ENCODE measurements around the gene RSAD1. TPM values are rescaled to one million over a fixed set of nuclear protein-coding genes. Genes with fewer than 3 reads are reported as not detected.

RSAD1 gene
- total RNA-seq, 1 donor from 2014 or later = 37.5 TPM

- peaks cover 4% of the 10 kb centered on the region for H3K36me3 Mint-ChIP-seq (ENCODE audit: unreplicated experiment)
- H3K9me3 Mint-ChIP-seq (ENCODE audit: unreplicated experiment) = no peaks in the 10 kb centered on the region
- no peak for DNase-seq (ENCODE audit: extremely low spot score, unreplicated experiment)
- H3K27me3 Mint-ChIP-seq (ENCODE audit: unreplicated experiment) = no peaks in the 10 kb centered on the region
- peak overlapping the region; percentile 72 for H3K4me3 Mint-ChIP-seq (ENCODE audit: unreplicated experiment)
- TF ChIP-seq CTCF (IDR thresholded peaks at IDR 0.05) = no peak
- peak overlapping the region; percentile 91 for H3K27ac Mint-ChIP-seq (ENCODE audit: unreplicated experiment)
- H3K4me1 Mint-ChIP-seq (ENCODE audit: unreplicated experiment) = peaks cover 19% of the 10 kb centered on the region
Measured at GRCh38 chr17:50477976-50478375, 684 bp upstream of the RSAD1 start.

GRCh38 chr17:50479522-50480141 lies 972 bp downstream of the RSAD1 start:
- TF ChIP-seq CTCF (IDR thresholded peaks at IDR 0.05) = peak; percentile 53
- Mint-ChIP-seq H3K36me3 (ENCODE audit: unreplicated experiment) (peaks cover 13% of the 10 kb centered on the region), H3K27me3 (ENCODE audit: unreplicated experiment) (no peaks in the 10 kb centered on the region), H3K4me3 (ENCODE audit: unreplicated experiment) (peak overlapping the region; percentile 82), H3K27ac (ENCODE audit: unreplicated experiment) (peak overlapping the region; percentile 79), H3K4me1 (ENCODE audit: unreplicated experiment) (peaks cover 19% of the 10 kb centered on the region), H3K9me3 (ENCODE audit: unreplicated experiment) (no peaks in the 10 kb centered on the region)
- peak; percentile 90 for DNase-seq (ENCODE audit: extremely low spot score, unreplicated experiment)

GRCh38 chr17:50480142-50480764 lies 1.6 kb downstream of the RSAD1 start:
- Mint-ChIP-seq H3K4me3 (ENCODE audit: unreplicated experiment) (peak overlapping the region; percentile 82), H3K4me1 (ENCODE audit: unreplicated experiment) (peaks cover 19% of the 10 kb centered on the region), H3K27ac (ENCODE audit: unreplicated experiment) (no peak overlapping the region), H3K27me3 (ENCODE audit: unreplicated experiment) (no peaks in the 10 kb centered on the region), H3K36me3 (ENCODE audit: unreplicated experiment) (peaks cover 18% of the 10 kb centered on the region), H3K9me3 (ENCODE audit: unreplicated experiment) (no peaks in the 10 kb centered on the region)
- no peak for TF ChIP-seq CTCF (IDR thresholded peaks at IDR 0.05)
- no peak for DNase-seq (ENCODE audit: extremely low spot score, unreplicated experiment)

GRCh38 chr17:50480854-50481490 lies 2.3 kb downstream of the RSAD1 start:
- Mint-ChIP-seq H3K27me3 (ENCODE audit: unreplicated experiment) (no peaks in the 10 kb centered on the region), H3K4me1 (ENCODE audit: unreplicated experiment) (peaks cover 19% of the 10 kb centered on the region), H3K36me3 (ENCODE audit: unreplicated experiment) (peaks cover 24% of the 10 kb centered on the region), H3K4me3 (ENCODE audit: unreplicated experiment) (no peak overlapping the region), H3K9me3 (ENCODE audit: unreplicated experiment) (no peaks in the 10 kb centered on the region), H3K27ac (ENCODE audit: unreplicated experiment) (no peak overlapping the region)
- DNase-seq (ENCODE audit: extremely low spot score, unreplicated experiment) = no peak
- no peak for TF ChIP-seq CTCF (IDR thresholded peaks at IDR 0.05)

GRCh38 chr17:50481648-50482047 lies 3.0 kb downstream of the RSAD1 start:
- peaks cover 19% of the 10 kb centered on the region for H3K4me1 Mint-ChIP-seq (ENCODE audit: unreplicated experiment)
- no peaks in the 10 kb centered on the region for H3K9me3 Mint-ChIP-seq (ENCODE audit: unreplicated experiment)
- H3K27ac Mint-ChIP-seq (ENCODE audit: unreplicated experiment) = no peak overlapping the region
- no peak overlapping the region for H3K4me3 Mint-ChIP-seq (ENCODE audit: unreplicated experiment)
- no peaks in the 10 kb centered on the region for H3K27me3 Mint-ChIP-seq (ENCODE audit: unreplicated experiment)
- DNase-seq (ENCODE audit: extremely low spot score, unreplicated experiment) = no peak
- no peak for TF ChIP-seq CTCF (IDR thresholded peaks at IDR 0.05)
- peaks cover 24% of the 10 kb centered on the region for H3K36me3 Mint-ChIP-seq (ENCODE audit: unreplicated experiment)
